ENCODE data around the gene CADPS2.

The CADPS2 gene

GRCh38 chr7:122791959-122792545 is 94.2 kb downstream of the CADPS2 start (continued):
- TF ChIP-seq TSHZ2 (CRISPR knock-in tag; IDR thresholded peaks at IDR 0.05) (no peak), ESRRG (CRISPR knock-in tag; IDR thresholded peaks at IDR 0.05) (no peak), TOX (CRISPR knock-in tag; IDR thresholded peaks at IDR 0.05; ENCODE audit: borderline replicate concordance) (no peak), ZFP3 (CRISPR knock-in tag; IDR thresholded peaks at IDR 0.05) (no peak), ZNF8 (CRISPR knock-in tag; IDR thresholded peaks at IDR 0.05) (no peak), ARNTL (CRISPR knock-in tag; IDR thresholded peaks at IDR 0.05; ENCODE audit: borderline replicate concordance, low read depth) (no peak), ZC3H10 (CRISPR knock-in tag; IDR thresholded peaks at IDR 0.05) (no peak)

- TF ChIP-seq CREB5 (CRISPR knock-in tag; IDR thresholded peaks at IDR 0.05; ENCODE audit: low read depth) (no peak), SNAI2 (CRISPR knock-in tag; IDR thresholded peaks at IDR 0.05) (no peak), BACH2 (CRISPR knock-in tag; IDR thresholded peaks at IDR 0.05; ENCODE audit: borderline replicate concordance) (no peak), ARNTL (CRISPR knock-in tag; IDR thresholded peaks at IDR 0.05; ENCODE audit: borderline replicate concordance, low read depth) (no peak), PATZ1 (CRISPR knock-in tag; IDR thresholded peaks at IDR 0.05; ENCODE audit: borderline replicate concordance) (no peak), ZFP30 (CRISPR knock-in tag; IDR thresholded peaks at IDR 0.05) (no peak), TOX (CRISPR knock-in tag; IDR thresholded peaks at IDR 0.05; ENCODE audit: borderline replicate concordance) (no peak), TCF4 (CRISPR knock-in tag; IDR thresholded peaks at IDR 0.05; ENCODE audit: borderline replicate concordance) (no peak), POU6F1 (CRISPR knock-in tag; IDR thresholded peaks at IDR 0.05; ENCODE audit: borderline replicate concordance, low read depth) (no peak), ZNF565 (CRISPR knock-in tag; conservative IDR thresholded peaks at IDR 0.05; ENCODE audit: low read depth) (no peak), ESRRG (CRISPR knock-in tag; IDR thresholded peaks at IDR 0.05) (no peak), ZNF8 (CRISPR knock-in tag; IDR thresholded peaks at IDR 0.05) (no peak), GLIS3 (CRISPR knock-in tag; IDR thresholded peaks at IDR 0.05) (no peak), OSR1 (CRISPR knock-in tag; IDR thresholded peaks at IDR 0.05) (no peak), TSHZ2 (CRISPR knock-in tag; IDR thresholded peaks at IDR 0.05) (no peak), RARB (CRISPR knock-in tag; IDR thresholded peaks at IDR 0.05) (no peak), ISL1 (CRISPR knock-in tag; IDR thresholded peaks at IDR 0.05) (no peak)
These were observed 95.7 kb downstream of the CADPS2 start for GRCh38 chr7:122790591-122790990.

GRCh38 chr7:122790132-122790531 is 96.1 kb downstream of the CADPS2 start:
- ATAC-seq, result no peak
- TF ChIP-seq ZFP30 (CRISPR knock-in tag; IDR thresholded peaks at IDR 0.05), result no peak
- TF ChIP-seq GLIS3 (CRISPR knock-in tag; IDR thresholded peaks at IDR 0.05), result no peak
- TF ChIP-seq CSRNP3 (CRISPR knock-in tag; IDR thresholded peaks at IDR 0.05), result no peak
- TF ChIP-seq ESRRG (CRISPR knock-in tag; IDR thresholded peaks at IDR 0.05), result no peak
- no peak for TF ChIP-seq ZNF8 (CRISPR knock-in tag; IDR thresholded peaks at IDR 0.05)
- TF ChIP-seq POU6F1 (CRISPR knock-in tag; IDR thresholded peaks at IDR 0.05; ENCODE audit: borderline replicate concordance, low read depth), result no peak
- no peak for TF ChIP-seq ZNF70 (CRISPR knock-in tag; IDR thresholded peaks at IDR 0.05)
- no peak for TF ChIP-seq SNAI2 (CRISPR knock-in tag; IDR thresholded peaks at IDR 0.05)
- TF ChIP-seq TOX (CRISPR knock-in tag; IDR thresholded peaks at IDR 0.05; ENCODE audit: borderline replicate concordance), result no peak

More at GRCh38 chr7:122790591-122790990, 95.7 kb downstream of the CADPS2 start:
- ATAC-seq, result no peak

All from SK-N-SH treated with all-trans-retinoic acid at 6 μM for 48 hours (cell line).